ENCODE results near the gene LRAT. TPM values are rescaled to one million over a fixed set of nuclear protein-coding genes. Genes with fewer than 3 reads are reported as not detected.

The LRAT gene
- total and polyA plus RNA-seq, 9 of the 15 experiments (the other 6 are each of a cell fraction or from before 2014, with no cell fraction given) = 0.03 to 0.41 (median 0.07) TPM; not detected in 4

DNA sequence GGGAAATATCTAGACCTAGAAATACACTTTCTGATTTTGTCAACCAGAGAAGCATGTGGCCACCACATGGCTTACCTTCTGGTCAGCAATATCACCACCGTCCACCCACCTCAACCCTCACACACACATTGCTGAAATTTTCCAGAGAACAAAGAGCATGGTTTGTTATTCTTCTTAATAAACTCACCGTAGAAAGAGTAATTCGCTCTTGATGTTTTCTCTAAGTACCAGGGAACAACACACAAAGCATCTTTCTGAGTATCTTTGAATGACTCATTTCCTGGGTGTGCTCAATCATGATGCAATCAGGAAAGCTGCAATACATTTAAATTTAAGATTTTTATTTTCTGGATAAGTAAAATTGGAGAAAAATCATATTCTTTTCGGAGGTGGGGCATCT, 24.7 kb upstream of the LRAT start (continued):
- TF ChIP-seq RERE (CRISPR knock-in tag; IDR thresholded peaks at IDR 0.05; ENCODE audit: borderline replicate concordance) (no peak), MCM7 (IDR thresholded peaks at IDR 0.05) (no peak), TAF15 (IDR thresholded peaks at IDR 0.05; ENCODE audit: low read depth, low read length) (no peak), SNRNP70 (optimal IDR thresholded peaks at IDR 0.05; ENCODE audit: low read depth, low read length) (no peak), ZNF316 (IDR thresholded peaks at IDR 0.05) (no peak), RFX5 (IDR thresholded peaks at IDR 0.05; ENCODE audit: low read depth, low read length) (no peak), ZNF740 (CRISPR knock-in tag; IDR thresholded peaks at IDR 0.05) (no peak), ZNF740 (tag; IDR thresholded peaks at IDR 0.05) (no peak), ETV5 (CRISPR knock-in tag; IDR thresholded peaks at IDR 0.05; ENCODE audit: low read depth) (no peak), FOXK1 (CRISPR knock-in tag; IDR thresholded peaks at IDR 0.05; ENCODE audit: borderline replicate concordance) (no peak), FOXP1 (CRISPR knock-in tag; IDR thresholded peaks at IDR 0.05) (no peak), BRF1 (IDR thresholded peaks at IDR 0.05; ENCODE audit: borderline replicate concordance, extremely low read depth, insufficient read length) (no peak), ZNF165 (CRISPR knock-in tag; IDR thresholded peaks at IDR 0.05; ENCODE audit: borderline replicate concordance) (no peak), XRCC4 (IDR thresholded peaks at IDR 0.05; ENCODE audit: extremely low read depth, insufficient read depth, insufficient read length) (no peak), IRF2 (CRISPR knock-in tag; IDR thresholded peaks at IDR 0.05) (no peak), ZFPM2 (CRISPR knock-in tag; IDR thresholded peaks at IDR 0.05) (no peak), STAG1 (CRISPR knock-in tag; IDR thresholded peaks at IDR 0.05; ENCODE audit: borderline replicate concordance) (no peak)
- TF ChIP-seq, protein P1, sequence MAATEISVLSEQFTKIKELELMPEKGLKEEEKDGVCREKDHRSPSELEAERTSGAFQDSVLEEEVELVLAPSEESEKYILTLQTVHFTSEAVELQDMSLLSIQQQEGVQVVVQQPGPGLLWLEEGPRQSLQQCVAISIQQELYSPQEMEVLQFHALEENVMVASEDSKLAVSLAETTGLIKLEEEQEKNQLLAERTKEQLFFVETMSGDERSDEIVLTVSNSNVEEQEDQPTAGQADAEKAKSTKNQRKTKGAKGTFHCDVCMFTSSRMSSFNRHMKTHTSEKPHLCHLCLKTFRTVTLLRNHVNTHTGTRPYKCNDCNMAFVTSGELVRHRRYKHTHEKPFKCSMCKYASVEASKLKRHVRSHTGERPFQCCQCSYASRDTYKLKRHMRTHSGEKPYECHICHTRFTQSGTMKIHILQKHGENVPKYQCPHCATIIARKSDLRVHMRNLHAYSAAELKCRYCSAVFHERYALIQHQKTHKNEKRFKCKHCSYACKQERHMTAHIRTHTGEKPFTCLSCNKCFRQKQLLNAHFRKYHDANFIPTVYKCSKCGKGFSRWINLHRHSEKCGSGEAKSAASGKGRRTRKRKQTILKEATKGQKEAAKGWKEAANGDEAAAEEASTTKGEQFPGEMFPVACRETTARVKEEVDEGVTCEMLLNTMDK (IDR thresholded peaks at IDR 0.05; ENCODE audit: borderline replicate concordance, insufficient read depth, low read depth, low read length, poor library complexity, severe bottlenecking) = no peak
- TF ChIP-seq, protein P2, sequence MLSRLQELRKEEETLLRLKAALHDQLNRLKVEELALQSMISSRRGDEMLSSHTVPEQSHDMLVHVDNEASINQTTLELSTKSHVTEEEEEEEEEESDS (CRISPR knock-in tag; IDR thresholded peaks at IDR 0.05) = no peak
- TF ChIP-seq, protein P3, sequence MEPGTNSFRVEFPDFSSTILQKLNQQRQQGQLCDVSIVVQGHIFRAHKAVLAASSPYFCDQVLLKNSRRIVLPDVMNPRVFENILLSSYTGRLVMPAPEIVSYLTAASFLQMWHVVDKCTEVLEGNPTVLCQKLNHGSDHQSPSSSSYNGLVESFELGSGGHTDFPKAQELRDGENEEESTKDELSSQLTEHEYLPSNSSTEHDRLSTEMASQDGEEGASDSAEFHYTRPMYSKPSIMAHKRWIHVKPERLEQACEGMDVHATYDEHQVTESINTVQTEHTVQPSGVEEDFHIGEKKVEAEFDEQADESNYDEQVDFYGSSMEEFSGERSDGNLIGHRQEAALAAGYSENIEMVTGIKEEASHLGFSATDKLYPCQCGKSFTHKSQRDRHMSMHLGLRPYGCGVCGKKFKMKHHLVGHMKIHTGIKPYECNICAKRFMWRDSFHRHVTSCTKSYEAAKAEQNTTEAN (CRISPR knock-in tag; IDR thresholded peaks at IDR 0.05) = no peak

Data from K562 (cell line).